GM19025 (cell line): ENCODE results near the gene SEMA4C.
"Not testable (repeated sequence)": the region's sequence is repeated elsewhere in the genome, so short reads cannot be mapped to it uniquely, and the experiment has no call there.

Experiments
- ATAC-seq: cut with Tn5 transposase; IDR thresholded peaks from one replicate; pipeline ENCODE4 v1.9.1; 2021; ENCODE audit warnings: mild to moderate bottlenecking, low read depth, moderate library complexity; ENCODE audit not compliant: unreplicated experiment

Gene SEMA4C

DNA sequence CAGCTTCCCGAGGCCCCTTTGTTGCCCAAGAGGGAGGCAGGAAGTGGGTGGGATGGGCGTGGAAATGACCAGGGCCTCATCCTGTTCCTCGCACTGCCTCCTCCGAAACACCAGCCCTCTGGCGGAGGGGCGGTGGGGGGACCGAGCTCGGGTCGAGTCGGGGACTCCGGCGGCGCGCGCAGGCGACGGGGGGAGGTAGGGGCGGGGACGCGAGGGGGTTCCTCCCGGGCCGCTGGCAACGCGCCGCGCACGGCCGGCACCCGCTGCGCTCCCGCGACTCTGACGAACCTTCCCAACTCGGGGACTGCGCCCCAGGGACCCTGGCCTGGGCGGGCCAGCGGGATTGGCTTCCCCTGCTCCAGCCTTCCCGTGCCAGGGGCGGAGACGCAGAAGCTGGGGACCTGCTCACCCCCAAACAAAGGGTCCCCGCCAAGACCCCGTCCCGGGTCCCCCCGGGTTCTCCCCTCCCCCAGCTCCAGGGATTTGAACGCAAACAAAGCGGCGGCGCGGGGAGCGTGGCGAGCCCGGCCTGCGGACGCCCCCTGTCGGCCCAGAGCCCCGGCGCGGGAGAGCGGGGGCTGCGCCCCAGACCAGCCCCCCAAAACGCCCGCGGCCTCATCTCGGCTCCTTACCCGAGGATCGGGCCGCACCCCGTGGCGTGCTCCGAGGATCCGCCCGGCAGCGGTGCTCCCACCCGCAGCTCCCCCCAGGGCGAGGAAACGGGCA lies 1.2 kb downstream of the SEMA4C start:
- peak; percentile 35 for ATAC-seq

DNA sequence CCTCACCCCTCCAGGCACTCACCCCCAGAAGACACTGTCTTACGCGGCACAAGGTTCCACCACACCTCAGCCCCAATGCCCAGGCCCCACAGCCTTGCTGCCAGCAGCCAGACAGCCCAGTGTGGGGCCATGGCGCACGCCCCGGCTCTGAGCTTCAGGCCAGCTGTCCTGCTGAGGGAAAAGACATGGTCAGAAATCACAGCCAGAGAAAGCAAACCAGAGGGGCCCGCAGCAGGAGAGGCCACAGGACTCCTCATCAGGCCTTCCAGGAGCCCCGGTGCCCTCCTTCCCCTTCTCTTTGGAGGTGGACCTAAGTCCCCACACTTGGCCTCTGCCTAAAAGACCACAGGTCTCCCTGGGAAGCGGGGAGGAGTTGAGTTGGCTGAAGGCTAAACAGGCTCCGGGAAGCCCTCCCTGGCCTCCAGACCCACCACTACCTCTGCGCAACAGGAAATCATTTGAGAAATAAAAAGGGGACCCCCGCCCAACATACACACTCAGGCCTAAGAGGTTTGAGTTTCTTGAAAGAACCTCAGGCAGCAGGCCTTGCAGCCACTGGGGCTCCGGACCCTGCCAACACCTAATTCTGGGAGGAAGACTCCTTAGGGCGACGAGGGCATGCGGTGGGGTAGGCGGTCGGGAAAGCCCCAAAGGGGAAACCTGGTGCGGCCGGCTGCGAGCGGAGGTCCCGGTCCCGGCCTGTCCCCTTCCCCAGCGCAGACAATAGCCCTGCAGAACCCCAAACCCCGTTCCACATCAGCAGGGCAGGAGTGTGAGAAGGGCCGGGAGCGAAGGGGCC lies 1.9 kb downstream of the SEMA4C start:
- ATAC-seq, result peak; percentile 9

DNA sequence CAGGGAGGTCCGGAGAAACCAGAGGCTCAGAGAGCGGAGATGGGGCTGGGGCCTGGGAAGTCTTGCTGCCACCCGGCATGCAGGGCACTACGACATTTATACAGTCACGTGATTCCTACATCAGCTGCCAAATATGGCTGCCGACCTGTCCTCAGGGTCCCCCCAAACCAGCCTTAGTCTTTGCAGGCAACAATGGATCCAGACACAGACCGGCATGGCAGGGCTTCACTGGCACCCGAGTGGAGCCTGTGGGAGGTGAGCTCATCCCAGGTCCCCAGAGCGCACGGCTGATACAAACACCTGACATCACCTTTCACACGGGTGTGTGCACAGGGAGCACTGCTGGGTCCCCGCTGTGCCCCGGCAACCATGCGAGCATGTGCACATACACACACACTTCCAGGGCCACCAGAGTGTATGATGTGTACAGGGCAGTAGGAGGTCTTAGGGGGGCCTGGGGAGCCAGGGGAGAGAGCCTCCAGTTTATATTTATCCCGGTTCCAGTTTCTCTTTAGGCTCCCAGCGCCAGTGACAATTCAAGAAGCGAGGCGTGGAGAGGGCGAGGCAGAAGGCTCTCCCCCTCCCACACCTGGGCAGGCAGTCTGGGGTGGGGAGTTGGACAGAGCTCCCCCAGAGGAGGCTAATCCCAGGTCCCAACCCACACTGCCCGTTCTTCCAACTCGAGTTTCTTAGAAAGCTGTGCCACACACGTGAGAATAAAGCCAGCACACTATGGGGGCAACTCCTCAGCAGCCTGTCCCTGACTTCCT lies 2.7 kb downstream of the SEMA4C start:
- no peak for ATAC-seq

DNA sequence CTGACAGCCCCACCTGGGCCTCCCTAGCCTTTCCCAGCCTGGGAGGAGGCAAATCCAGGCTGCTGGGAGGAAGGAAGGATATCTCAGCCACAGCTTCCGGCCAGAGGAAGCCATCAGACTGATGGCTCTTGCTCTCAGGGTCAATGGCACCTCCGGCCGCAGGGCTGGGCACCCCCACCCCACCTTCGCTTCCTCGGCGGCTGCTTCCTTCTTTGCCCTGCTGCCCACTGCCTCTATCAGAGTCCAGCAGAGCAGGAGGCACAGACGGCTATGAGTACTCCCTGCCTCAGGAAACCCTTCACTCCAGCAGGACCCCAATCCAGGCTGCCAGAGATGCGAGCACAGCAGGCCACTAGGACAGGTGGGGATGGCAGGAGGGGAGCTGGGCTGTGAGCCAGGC lies 3.3 kb downstream of the SEMA4C start:
- ATAC-seq, result no peak

DNA sequence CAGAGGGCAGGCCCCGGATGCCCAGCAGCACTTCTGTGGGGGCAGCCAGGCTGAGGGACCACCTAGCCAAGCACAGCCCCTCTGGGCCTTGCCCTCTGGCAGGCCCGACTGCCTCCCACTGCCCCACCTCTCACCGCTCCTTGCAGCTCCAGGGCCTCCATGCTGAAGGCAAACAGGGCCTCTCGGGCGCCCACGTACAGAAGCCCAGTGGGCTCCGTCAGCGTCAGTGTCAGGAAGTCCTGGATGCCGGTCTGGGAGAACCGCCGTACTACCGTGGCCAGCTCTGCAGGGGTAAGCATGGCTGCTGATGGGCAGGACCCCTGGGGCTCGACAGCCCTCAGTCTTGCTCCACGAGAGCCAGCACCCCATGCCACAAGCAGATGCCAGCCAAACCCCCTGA lies 3.7 kb downstream of the SEMA4C start:
- ATAC-seq, result no peak

DNA sequence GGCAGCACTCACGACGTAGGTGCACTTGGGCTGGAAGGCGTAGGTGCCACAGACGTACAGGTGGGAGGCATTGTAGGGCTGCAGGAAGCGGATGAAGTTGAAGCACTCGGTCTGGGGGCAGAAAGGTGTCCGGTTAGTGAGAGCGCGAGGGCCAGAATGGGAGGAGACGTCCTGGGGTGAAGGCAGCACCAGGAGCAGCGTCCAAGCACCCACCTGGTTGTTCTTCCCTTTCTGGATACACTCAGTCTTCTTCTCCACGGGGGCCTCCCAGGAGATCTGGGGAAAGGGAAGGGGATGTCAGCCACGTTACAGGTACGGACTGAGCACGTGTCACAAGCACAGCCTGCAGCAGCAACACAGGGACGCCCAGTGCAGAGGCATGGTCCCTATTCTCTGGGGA lies 4.2 kb downstream of the SEMA4C start:
- no peak for ATAC-seq

DNA sequence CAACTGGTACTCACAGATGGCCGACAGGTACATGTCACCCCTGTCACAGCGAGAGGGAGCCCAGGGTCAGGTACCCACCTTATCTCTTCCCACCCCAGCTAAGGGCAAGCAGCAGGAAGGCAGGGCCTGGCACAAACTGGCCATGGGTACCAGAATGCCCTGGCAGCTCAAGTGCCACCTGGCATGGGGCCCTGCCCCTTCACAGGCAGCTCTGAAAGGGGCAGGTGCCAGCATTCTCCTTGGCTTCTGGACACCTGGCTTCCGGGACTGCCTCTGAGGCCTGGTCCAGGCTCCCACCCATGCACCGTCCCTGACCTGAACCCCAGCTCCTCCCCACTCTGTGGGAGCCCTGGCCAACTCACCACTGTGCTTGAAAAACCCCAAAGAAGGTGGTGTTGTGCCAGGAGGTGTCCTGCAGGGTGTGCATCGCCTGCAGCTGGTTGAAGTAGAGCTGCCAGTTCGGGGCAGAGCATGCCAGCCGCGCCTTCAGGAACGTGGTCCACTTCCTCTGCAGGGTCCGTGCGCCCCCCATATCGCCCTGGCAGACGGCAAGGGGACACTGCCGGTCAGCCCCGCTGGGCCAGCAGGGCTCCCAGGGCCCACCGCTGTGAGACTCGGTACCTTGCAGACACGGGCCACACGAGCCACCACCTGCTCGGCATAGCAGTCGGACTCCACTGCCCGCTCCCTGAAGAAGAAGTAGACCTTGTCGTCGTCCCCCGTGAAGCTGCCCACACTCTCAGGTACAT lies 5.4 kb downstream of the SEMA4C start:
- ATAC-seq, result no peak

DNA sequence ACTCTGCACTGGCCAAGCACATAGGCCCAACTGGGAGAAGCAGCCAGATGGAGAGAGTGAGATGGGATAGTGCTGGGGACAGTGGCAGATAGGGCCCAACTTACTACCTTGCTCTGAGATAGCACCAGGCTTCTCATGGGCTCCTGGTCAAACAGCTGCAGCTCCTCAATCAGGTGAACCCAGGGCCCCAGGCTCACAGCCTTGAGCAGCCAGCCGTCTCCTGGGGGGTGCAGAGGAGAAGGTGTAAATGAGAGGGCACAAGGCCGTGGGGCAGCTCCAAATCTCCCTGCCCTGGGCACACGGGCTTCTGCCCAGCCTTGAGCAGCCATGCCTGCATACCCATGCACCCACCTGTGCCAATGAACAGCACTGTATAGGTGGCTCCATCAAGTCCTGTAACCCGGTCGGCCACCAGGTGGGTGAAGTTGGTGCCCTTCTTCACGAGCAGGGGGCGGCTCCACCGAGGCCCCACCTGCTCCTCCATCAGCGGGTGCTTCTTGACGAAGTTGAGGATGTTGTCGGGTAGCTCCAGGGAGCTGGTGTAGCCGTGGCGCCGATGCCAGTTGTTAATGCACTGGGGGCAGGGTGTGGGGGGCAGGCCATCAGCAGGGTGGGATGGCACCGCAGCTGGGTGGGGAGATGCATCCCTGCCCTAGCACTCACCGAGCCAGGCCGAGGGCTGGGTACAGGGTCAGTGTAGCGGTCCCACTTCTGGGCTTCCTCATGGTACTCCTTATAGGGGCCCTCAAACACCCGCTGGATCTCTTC lies 6.1 kb downstream of the SEMA4C start:
- ATAC-seq, result no peak

DNA sequence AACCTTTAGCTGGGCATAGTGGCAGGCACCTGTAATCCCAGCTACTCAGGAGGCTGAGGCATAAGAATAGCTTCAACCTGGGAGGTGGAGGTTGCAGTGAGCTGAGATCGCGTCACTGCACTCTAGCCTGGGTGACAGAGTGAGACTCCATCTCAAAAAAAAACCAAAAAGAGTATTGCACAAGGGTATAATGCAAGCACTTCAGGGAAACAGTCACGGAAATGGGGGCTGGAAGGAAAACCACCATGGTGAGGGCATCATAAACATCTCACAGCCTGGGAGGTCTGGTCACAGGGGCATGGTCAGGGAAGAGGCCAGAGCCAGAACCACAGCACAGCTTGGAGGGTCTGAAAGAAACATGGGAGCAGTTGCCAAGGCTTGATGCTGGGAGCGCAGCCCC lies 6.8 kb downstream of the SEMA4C start:
- ATAC-seq, result not testable (repeated sequence)

DNA sequence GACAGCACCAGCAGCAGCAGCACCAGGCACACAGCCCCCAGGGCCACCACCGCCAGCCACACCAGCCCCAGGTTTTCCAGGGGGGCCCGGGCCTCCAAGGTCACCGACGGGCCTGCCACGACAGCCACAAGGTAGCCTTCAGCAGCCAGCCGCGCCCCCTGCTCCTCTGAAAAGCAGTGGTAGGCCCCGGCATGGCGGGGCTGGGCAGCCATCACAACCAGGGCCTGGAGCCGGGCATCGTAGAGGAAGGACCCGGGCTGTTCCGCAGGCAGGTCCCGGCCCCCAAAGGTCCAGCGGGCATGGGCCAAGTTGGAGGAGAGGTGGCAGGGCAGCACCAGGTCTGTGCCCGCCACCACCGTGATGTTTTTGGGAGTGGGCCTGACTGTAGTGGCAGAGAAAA lies 8.8 kb downstream of the SEMA4C start:
- no peak for ATAC-seq

DNA sequence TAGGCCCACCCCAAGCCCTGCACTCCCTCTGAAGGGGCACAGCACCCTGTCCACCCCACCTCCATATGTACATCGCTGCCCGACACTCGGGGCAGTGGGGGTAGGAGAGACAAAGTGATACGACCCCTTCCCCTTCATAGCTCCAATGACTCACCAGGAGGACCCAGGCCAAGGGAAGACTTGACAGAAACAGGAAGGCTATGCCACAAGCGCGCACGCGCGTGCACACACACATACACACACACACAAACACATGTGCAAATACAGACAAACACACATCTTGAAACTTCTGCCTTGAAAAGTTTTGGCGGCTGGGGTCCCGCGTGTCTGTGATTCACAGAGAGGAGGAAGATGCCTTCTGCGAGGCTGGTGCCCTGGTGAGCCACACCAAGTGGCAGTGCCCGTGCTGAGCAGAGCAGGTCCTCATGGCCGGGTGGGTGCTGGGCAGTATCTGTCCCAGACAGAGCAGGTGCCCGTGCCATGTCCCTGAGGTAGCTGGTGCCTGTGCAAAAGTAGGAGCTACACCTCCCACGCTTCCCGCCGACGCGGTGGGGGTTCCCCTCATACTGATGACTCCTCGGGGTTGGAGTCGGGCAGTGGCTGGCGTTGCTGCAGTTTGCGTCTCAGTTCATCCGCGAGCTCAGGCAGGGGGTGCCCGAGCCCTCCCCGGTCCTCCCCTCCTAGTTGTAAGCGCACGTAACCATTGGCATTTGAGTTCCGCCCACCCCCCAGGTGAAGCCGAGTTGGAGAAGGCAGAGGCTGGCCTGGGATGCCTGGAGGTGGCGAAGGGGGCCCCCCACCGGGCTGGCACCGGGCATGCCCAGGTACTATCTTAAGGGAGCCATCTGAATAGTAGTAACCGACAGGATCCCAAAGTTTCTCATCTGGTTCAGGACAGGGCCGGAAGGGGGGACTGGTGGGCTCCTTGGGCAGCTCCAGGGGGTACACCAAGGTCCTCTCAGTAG lies 9.5 kb downstream of the SEMA4C start:
- no peak for ATAC-seq

DNA sequence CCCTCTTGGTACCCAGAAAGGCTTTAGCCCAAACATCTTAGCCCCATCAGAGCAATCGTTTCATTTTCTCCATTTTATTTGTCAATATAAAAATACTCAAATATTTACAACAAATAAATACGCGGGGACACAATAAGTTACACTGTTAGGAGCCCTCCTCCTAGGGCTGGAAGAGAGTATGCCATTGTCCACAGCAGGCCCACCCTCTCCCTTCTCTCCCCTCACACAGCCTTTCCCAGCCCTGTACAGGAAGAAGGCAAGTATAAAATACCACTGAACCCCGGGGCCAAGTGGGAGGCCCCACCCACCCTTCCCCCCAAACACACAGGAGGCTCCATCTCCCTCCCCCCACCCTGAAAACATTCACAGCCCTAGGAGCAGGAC lies 10.2 kb downstream of the SEMA4C start:
- no peak for ATAC-seq

DNA sequence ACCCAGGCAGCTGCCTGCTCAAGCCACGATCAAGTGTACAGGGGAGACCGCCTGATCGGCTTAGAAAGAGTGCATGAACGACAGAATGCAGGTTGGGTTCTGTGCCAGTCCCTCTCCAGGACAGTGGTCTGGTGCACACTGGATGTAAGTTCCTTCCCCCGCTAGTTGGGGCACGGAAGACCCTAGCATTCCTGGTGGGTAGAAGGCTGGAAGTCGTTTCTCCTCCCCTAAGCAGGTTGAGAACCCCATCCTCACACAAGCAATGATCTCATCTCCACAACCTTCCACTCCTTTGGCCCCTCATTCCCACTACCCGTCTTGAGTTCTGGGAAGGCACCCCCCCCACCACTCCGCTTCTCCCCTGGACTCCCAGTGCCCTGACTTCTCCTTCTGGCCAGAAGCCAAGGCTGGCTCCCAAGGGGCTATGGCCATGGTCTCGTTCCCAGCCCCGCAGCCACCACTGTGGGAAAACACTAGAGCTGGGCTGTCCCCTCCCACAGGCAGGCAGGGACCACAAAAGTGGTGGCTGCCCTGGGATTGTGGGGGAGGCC lies 10.7 kb downstream of the SEMA4C start:
- no peak for ATAC-seq

DNA sequence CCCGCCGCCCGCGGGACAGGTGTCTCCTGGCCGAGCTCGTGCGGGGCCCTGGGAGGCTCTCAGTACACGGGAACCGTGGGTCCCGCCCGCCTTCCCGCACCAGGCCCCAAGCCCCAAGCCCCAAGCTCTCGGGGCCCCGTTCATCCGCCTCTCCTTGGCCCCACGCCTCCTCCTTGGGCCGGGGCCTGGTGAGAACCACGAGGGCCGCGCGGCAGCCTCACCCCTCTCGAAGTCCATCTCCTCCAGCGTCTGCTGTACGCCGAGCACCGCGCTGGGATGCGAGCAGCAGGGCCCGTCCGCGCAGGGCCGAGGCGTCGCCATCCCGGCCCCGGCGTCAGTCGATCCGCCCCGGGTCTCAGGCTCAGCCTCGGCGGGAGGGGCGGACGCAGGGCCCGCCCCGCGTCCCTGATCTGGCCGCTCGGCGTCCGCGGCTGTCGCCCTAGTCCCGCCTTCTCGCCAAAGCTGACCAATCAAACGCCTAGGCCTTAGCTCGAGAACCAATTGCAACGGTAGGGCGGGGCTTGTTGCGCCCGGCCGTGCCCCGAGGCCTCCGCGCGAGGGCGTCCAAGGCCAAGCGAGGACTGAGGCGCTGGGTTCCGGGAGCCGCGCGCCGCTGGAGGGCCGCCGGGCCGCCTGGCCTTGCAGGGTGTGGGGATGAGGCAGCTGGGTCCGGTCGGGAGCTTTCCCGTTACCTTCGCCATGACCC lies 12.1 kb downstream of the SEMA4C start, which contains the start of gene ANKRD39:
Gene ANKRD39, minus strand, starts transcription at position 350 of the 706 bp plus-strand sequence. Its CDS starts 29 bp downstream, at position 321.
- ATAC-seq, result peak; percentile 96

DNA sequence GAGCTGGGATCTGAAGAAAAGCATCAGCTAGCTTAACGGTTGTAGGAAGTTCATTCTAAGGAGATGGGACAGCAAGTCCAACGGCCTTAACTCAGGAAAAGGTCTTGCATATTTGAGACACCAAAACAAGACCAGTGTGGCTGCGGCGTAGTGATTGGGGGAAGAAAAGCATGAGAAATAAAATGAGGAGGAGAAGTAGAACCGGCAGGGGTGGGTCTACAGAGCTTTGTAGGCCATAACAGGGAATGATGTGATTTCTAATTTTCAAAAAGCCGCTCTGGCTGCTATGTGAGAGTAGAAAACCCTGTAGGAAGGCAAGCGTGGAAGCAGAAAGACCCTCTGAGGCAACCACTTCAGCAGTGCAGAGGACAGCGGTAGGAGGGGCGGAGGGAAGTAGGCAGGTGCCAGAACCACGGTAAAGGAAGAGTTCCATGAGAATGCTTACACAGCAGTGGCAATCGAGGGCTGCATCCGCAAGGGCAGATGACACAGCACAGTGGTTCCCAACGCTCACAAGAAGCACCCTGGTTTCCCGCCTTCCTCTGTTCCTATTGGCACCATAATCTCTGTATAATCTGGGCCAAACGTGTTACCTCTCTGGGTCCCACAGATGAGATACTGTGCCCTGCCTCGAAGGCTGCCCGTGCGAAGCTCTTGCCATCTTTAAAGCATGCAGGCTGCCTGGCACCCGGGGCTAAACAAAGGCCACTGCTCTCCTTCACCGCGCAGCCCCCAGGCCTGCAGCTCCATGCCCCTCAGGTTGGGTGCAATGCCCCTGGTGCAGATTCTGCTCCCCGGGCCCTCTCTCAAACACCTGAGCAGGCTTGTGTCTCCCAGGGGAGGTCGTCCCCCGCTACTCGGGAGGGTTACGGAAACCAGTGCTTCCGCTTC lies 12.9 kb downstream of the SEMA4C start:
- no peak for ATAC-seq

DNA sequence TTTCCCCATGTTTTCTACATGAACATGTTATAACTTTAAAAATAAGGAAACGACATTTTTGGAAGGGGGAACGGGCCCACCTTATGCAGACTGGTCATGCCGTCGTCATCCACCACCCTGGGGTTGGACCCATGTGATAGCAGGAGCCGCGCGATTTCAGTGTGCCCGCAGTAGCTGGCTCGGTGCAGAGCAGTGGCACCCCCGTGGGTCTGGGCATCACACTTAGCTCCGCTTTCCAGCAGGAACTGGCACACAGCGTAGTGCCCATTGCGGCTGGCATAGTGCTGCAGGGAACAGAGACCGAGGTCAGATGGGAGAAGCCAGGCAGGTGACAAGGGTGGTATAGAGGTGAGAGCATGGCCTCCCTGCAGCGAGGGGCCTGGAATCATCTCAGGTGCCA lies 16.6 kb downstream of the SEMA4C start:
- ATAC-seq, result no peak

DNA sequence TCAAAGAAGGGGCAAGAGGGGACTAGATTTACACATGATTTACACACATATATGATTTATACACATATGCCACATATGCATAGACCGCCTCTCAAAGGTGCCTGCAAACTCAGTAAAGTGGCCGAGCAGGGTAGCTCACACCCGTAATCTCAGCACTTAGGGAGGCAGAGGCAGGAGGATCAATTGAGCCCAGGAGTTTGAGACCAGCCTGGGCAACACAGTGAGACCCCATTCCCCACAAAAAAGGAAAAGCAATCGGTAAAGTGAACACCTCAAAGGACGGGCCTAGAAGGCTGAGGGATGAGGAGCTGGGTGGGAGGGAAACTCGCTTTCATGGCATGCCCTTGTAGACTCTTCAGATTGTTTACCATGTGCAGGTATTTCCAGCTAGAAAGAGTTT lies 17.2 kb downstream of the SEMA4C start:
- no peak for ATAC-seq
